ENCODE data around the gene ST6GALNAC6. TPM values are rescaled to one million over a fixed set of nuclear protein-coding genes. Genes with fewer than 3 reads are reported as not detected.

The ST6GALNAC6 gene
- total and polyA plus RNA-seq, 7 experiments from 2014 or later = 28.3 to 125 (median 86.9) TPM

GRCh38 chr9:127912296-127912695, 12.9 kb upstream of the ST6GALNAC6 start:
- ATAC-seq (no peak), DNase-seq (peak in 1 of 9 donors; percentile 6)
- no peaks in the 10 kb centered on the region for H3K9me3 Mint-ChIP-seq
- peak overlapping the region in 2 of 9 donors; percentile 5 to 95 for H3K27ac Mint-ChIP-seq
- H3K4me3 Mint-ChIP-seq = no peak overlapping the region
- no peaks in the 10 kb centered on the region for H3K27me3 Mint-ChIP-seq
- peaks cover 18 to 44% (median 33%) of the 10 kb centered on the region in 7 donors for H3K4me1 Mint-ChIP-seq
- Histone ChIP-seq H3K4me3 (ENCODE audit: low read length) (no peak overlapping the region), H3K4me1 (ENCODE audit: control insufficient read depth in 2 of 2, insufficient read depth in 2 of 2, low read length in 2 of 2) (peaks cover 20 to 23% of the 10 kb centered on the region in 2 donors), H3K27me3 (ENCODE audit: control insufficient read depth in 2 of 2, insufficient read depth in 2 of 2, low read length in 2 of 2) (no peaks in the 10 kb centered on the region), H3K36me3 (ENCODE audit: control insufficient read depth in 2 of 3, insufficient read depth in 3 of 3, low read length in 3 of 3) (peaks cover 0 to 59% (median 0%) of the 10 kb centered on the region in 3 experiments), H3K9me3 (ENCODE audit: control insufficient read depth in 2 of 3, low read length in 3 of 3) (no peaks in the 10 kb centered on the region), H3K27ac (ENCODE audit: low read depth, low read length) (no peak overlapping the region)
- intact Hi-C loops (cut with micrococcal nuclease) = no loop called here
- H3K36me3 Mint-ChIP-seq = peaks cover 4 to 20% (median 7%) of the 10 kb centered on the region in 5 donors
- CTCF ChIA-PET = interaction anchor here (0.9 to 1.1 kb wide), 2 partner anchors 9 to 30 kb away, joined by 3 to 4 read pairs; no protein-coding TSS in a partner anchor
- POLR2A ChIA-PET = interaction anchor here (0.6 to 1.2 kb wide), 4 partner anchors 8 to 177 kb away, joined by 3 to 4 read pairs (median 3); partner anchors contain the start of gene TOR2A

GRCh38 chr9:127910613-127911205, 11.3 kb upstream of the ST6GALNAC6 start:
- POLR2A ChIA-PET = interaction anchor here (0.6 kb wide), 1 partner anchor 38 kb away, joined by 3 read pairs; no protein-coding TSS in a partner anchor
- Mint-ChIP-seq H3K27ac (peak overlapping the region; percentile 69 to 95 (median 83)), H3K36me3 (peaks cover 4 to 20% (median 7%) of the 10 kb centered on the region in 5 donors), H3K27me3 (no peaks in the 10 kb centered on the region), H3K4me3 (peak overlapping the region in 2 of 10 donors; percentile 37 to 77), H3K9me3 (no peaks in the 10 kb centered on the region), H3K4me1 (peaks cover 23 to 50% (median 40%) of the 10 kb centered on the region in 7 donors)
- Histone ChIP-seq H3K4me1 (ENCODE audit: control insufficient read depth in 2 of 2, insufficient read depth in 2 of 2, low read length in 2 of 2) (peaks cover 26 to 33% of the 10 kb centered on the region in 2 donors), H3K27ac (ENCODE audit: low read depth, low read length) (no peak overlapping the region), H3K36me3 (ENCODE audit: control insufficient read depth in 2 of 3, insufficient read depth in 3 of 3, low read length in 3 of 3) (peaks cover 0 to 56% (median 0%) of the 10 kb centered on the region in 3 experiments), H3K9me3 (ENCODE audit: control insufficient read depth in 2 of 3, low read length in 3 of 3) (no peaks in the 10 kb centered on the region), H3K27me3 (ENCODE audit: control insufficient read depth in 2 of 2, insufficient read depth in 2 of 2, low read length in 2 of 2) (no peaks in the 10 kb centered on the region), H3K4me3 (ENCODE audit: low read length) (no peak overlapping the region)
- intact Hi-C loops (cut with micrococcal nuclease) = loop anchor here in 1 of 2 donors (1.0 kb wide), 1 partner anchor 175 kb away; the partner anchor contains the start of gene TOR2A
- peak in 1 of 9 donors; percentile 3 for DNase-seq
- ATAC-seq = no peak
- CTCF ChIA-PET = interaction anchor here (0.6 to 2.1 kb wide), 11 partner anchors 11 to 176 kb away, joined by 3 to 10 read pairs (median 3); partner anchors contain the start of gene TOR2A

GRCh38 chr9:127909839-127910273, 10.5 kb upstream of the ST6GALNAC6 start:
- Mint-ChIP-seq H3K27ac (peak overlapping the region in 5 of 9 donors; percentile 28 to 92 (median 60)), H3K36me3 (peaks cover 4 to 20% (median 7%) of the 10 kb centered on the region in 5 donors), H3K9me3 (no peaks in the 10 kb centered on the region), H3K4me1 (peaks cover 24 to 51% (median 38%) of the 10 kb centered on the region in 7 donors), H3K27me3 (no peaks in the 10 kb centered on the region), H3K4me3 (no peak overlapping the region)
- Histone ChIP-seq H3K27me3 (ENCODE audit: control insufficient read depth in 2 of 2, insufficient read depth in 2 of 2, low read length in 2 of 2) (no peaks in the 10 kb centered on the region), H3K9me3 (ENCODE audit: control insufficient read depth in 2 of 3, low read length in 3 of 3) (no peaks in the 10 kb centered on the region), H3K4me1 (ENCODE audit: control insufficient read depth in 2 of 2, insufficient read depth in 2 of 2, low read length in 2 of 2) (peaks cover 20 to 32% of the 10 kb centered on the region in 2 donors), H3K27ac (ENCODE audit: low read depth, low read length) (no peak overlapping the region), H3K4me3 (ENCODE audit: low read length) (no peak overlapping the region), H3K36me3 (ENCODE audit: control insufficient read depth in 2 of 3, insufficient read depth in 3 of 3, low read length in 3 of 3) (peaks cover 0 to 55% (median 0%) of the 10 kb centered on the region in 3 experiments)
- CTCF ChIA-PET = interaction anchor here (0.9 to 2.1 kb wide), 8 partner anchors 12 to 175 kb away, joined by 3 to 10 read pairs (median 4); partner anchors contain the start of gene TOR2A
- intact Hi-C loops (cut with micrococcal nuclease) = loop anchor here (1.0 to 5.0 kb wide), 3 partner anchors 43 to 458 kb away; partner anchors contain the start of genes LRSAM1 (in 1 of the 2), RPL12 (in 1 of the 2) and TOR2A (in 1 of the 2)
- POLR2A ChIA-PET = interaction anchor here (0.7 kb wide), 1 partner anchor 106 kb away, joined by 3 read pairs; no protein-coding TSS in a partner anchor
- ATAC-seq (no peak), DNase-seq (no peak)

GRCh38 chr9:127908660-127908926, 9.2 kb upstream of the ST6GALNAC6 start:
- Mint-ChIP-seq H3K4me1 (peaks cover 33 to 54% (median 47%) of the 10 kb centered on the region in 7 donors), H3K4me3 (no peak overlapping the region), H3K36me3 (peaks cover 4 to 21% (median 7%) of the 10 kb centered on the region in 5 donors), H3K9me3 (no peaks in the 10 kb centered on the region), H3K27me3 (no peaks in the 10 kb centered on the region), H3K27ac (peak overlapping the region in 4 of 9 donors; percentile 43 to 99 (median 72))
- intact Hi-C loops (cut with micrococcal nuclease) = loop anchor here (5.0 kb wide), 2 partner anchors 41 to 456 kb away; partner anchors contain the start of genes LRSAM1 (in 1 of the 2) and RPL12 (in 1 of the 2)
- Histone ChIP-seq H3K4me1 (ENCODE audit: control insufficient read depth in 2 of 2, insufficient read depth in 2 of 2, low read length in 2 of 2) (peaks cover 24 to 36% of the 10 kb centered on the region in 2 donors), H3K27me3 (ENCODE audit: control insufficient read depth in 2 of 2, insufficient read depth in 2 of 2, low read length in 2 of 2) (no peaks in the 10 kb centered on the region), H3K9me3 (ENCODE audit: control insufficient read depth in 2 of 3, low read length in 3 of 3) (no peaks in the 10 kb centered on the region), H3K4me3 (ENCODE audit: low read length) (no peak overlapping the region), H3K27ac (ENCODE audit: low read depth, low read length) (peak overlapping the region; percentile 95), H3K36me3 (ENCODE audit: control insufficient read depth in 2 of 3, insufficient read depth in 3 of 3, low read length in 3 of 3) (peaks cover 0 to 48% (median 0%) of the 10 kb centered on the region in 3 experiments)
- ATAC-seq = no peak
- no peak for DNase-seq
- ChIA-PET POLR2A (interaction anchor here (1.0 kb wide), 1 partner anchor 22 kb away, joined by 3 read pairs; the partner anchor contains the start of gene PIP5KL1), CTCF (no interaction called here)

- no peak overlapping the region for H3K4me3 ChIP-seq (ENCODE audit: low read length)
- ChIA-PET CTCF (no interaction called here), POLR2A (interaction anchor here (1.0 to 7.4 kb wide), 4 partner anchors 8 to 122 kb away, joined by 3 to 81 read pairs (median 22); partner anchors contain the start of genes CDK9, PIP5KL1 and ST6GALNAC4)
- Mint-ChIP-seq H3K27ac (peak overlapping the region; percentile 69 to 100 (median 99)), H3K36me3 (peaks cover 4 to 22% (median 7%) of the 10 kb centered on the region in 5 donors), H3K9me3 (no peaks in the 10 kb centered on the region), H3K27me3 (no peaks in the 10 kb centered on the region), H3K4me3 (peak overlapping the region in 1 of 10 donors; percentile 50), H3K4me1 (peaks cover 39 to 59% (median 52%) of the 10 kb centered on the region in 7 donors)
- intact Hi-C loops (cut with micrococcal nuclease) = loop anchor here (5.0 kb wide), 2 partner anchors 41 to 456 kb away; partner anchors contain the start of genes LRSAM1 (in 1 of the 2) and RPL12 (in 1 of the 2)
- no peaks in the 10 kb centered on the region for H3K27me3 ChIP-seq (ENCODE audit: control insufficient read depth in 2 of 2, insufficient read depth in 2 of 2, low read length in 2 of 2)
- DNase-seq (no peak), ATAC-seq (no peak)
- H3K9me3 ChIP-seq (ENCODE audit: control insufficient read depth in 2 of 3, low read length in 3 of 3) = no peaks in the 10 kb centered on the region
- peak overlapping the region; percentile 95 for H3K27ac ChIP-seq (ENCODE audit: low read depth, low read length)
- H3K36me3 ChIP-seq (ENCODE audit: control insufficient read depth in 2 of 3, insufficient read depth in 3 of 3, low read length in 3 of 3) = peaks cover 0 to 46% (median 0%) of the 10 kb centered on the region in 3 experiments
- H3K4me1 ChIP-seq (ENCODE audit: control insufficient read depth in 2 of 2, insufficient read depth in 2 of 2, low read length in 2 of 2) = peaks cover 29 to 41% of the 10 kb centered on the region in 2 donors
Measured at GRCh38 chr9:127907867-127908659, 8.7 kb upstream of the ST6GALNAC6 start.

Data from naive thymus-derived CD4-positive, alpha-beta T cell (primary cell).